Measurements from ENCODE around the gene EFR3B.

DNA sequence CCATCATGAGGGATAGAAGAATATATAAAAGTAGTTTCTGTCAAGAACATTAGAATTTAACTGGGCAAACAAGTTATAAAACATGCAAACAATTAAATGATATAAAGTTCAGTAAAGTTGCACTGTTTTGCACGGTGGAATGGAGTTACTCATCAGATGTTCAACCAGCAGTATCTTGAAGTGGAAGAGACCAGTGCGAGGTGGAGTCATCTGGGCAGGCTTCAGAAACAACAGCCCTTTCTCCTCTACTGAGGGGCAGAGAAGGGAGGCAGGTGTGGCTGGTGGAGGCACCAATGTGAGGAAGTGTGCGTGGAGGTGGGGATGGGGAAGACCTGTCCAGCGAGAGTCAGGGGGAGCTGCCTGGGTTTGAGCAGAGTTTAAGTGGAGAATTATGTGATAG, 7.5 kb downstream of the EFR3B start:
- TF ChIP-seq, protein P1, sequence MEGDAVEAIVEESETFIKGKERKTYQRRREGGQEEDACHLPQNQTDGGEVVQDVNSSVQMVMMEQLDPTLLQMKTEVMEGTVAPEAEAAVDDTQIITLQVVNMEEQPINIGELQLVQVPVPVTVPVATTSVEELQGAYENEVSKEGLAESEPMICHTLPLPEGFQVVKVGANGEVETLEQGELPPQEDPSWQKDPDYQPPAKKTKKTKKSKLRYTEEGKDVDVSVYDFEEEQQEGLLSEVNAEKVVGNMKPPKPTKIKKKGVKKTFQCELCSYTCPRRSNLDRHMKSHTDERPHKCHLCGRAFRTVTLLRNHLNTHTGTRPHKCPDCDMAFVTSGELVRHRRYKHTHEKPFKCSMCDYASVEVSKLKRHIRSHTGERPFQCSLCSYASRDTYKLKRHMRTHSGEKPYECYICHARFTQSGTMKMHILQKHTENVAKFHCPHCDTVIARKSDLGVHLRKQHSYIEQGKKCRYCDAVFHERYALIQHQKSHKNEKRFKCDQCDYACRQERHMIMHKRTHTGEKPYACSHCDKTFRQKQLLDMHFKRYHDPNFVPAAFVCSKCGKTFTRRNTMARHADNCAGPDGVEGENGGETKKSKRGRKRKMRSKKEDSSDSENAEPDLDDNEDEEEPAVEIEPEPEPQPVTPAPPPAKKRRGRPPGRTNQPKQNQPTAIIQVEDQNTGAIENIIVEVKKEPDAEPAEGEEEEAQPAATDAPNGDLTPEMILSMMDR (IDR thresholded peaks at IDR 0.05; ENCODE audit: insufficient read depth, low read depth, low read length) = no peak
- TF ChIP-seq EZH2 (IDR thresholded peaks at IDR 0.05; ENCODE audit: insufficient read depth, low read length) = no peak
